Endodermal cell (in vitro differentiated cells): ENCODE results near the gene ZNF280A. TPM values are rescaled to one million over a fixed set of nuclear protein-coding genes. Genes with fewer than 3 reads are reported as not detected.

ENCODE experiments used
- DNase-seq: peaks from one replicate; pipeline ENCODE4 v3.0.0-alpha.2; 2017
- H3K27ac ChIP-seq: 2 replicates; pipeline ENCODE4 v1.5.1; 2013; ENCODE audit warnings: mild to moderate bottlenecking, low read depth, low read length, moderate library complexity
- H3K27me3 ChIP-seq: 2 replicates; pipeline ENCODE4 v1.6.1; 2013; ENCODE audit warnings: mild to moderate bottlenecking, low read length, moderate library complexity; ENCODE audit not compliant: insufficient read depth, control insufficient read depth, poor library complexity, severe bottlenecking
- H3K36me3 ChIP-seq: 2 replicates; pipeline ENCODE4 v1.7.0; 2013; ENCODE audit warnings: mild to moderate bottlenecking, low read length, moderate library complexity; ENCODE audit not compliant: control insufficient read depth, insufficient read depth
- H3K4me1 ChIP-seq: one replicate; pipeline ENCODE4 v1.7.0; 2013; ENCODE audit warnings: low read length; ENCODE audit not compliant: control insufficient read depth, insufficient read depth
- H3K4me3 ChIP-seq: 2 replicates; pipeline ENCODE4 v1.5.1; 2013; ENCODE audit warnings: mild to moderate bottlenecking, low read length, moderate library complexity
- H3K9ac ChIP-seq: 2 replicates; pipeline ENCODE4 v1.6.1; 2013; ENCODE audit warnings: mild to moderate bottlenecking, low read length, moderate library complexity; ENCODE audit not compliant: poor library complexity, severe bottlenecking; ENCODE audit errors: extremely low read depth
- H3K9me3 ChIP-seq: 2 replicates; pipeline ENCODE4 v1.6.1; 2013; ENCODE audit warnings: mild to moderate bottlenecking, low read length, moderate library complexity; ENCODE audit not compliant: control insufficient read depth
- H3K27ac Mint-ChIP-seq: 2 replicates; pipeline ENCODE4 v1.8.0; 2020; ENCODE audit warnings: mixed read lengths
- H3K27me3 Mint-ChIP-seq: 2 replicates; pipeline ENCODE4 v1.8.0; 2021; ENCODE audit warnings: mild to moderate bottlenecking, mixed read lengths; ENCODE audit not compliant: insufficient read depth
- H3K36me3 Mint-ChIP-seq: 2 replicates; pipeline ENCODE4 v1.8.0; 2020; ENCODE audit warnings: low read depth, mixed read lengths
- H3K4me1 Mint-ChIP-seq: 2 replicates; pipeline ENCODE4 v1.8.0; 2020; ENCODE audit warnings: mixed read lengths
- H3K4me3 Mint-ChIP-seq: 2 replicates; pipeline ENCODE4 v1.8.0; 2020; ENCODE audit warnings: mild to moderate bottlenecking, moderate library complexity, mixed read lengths
- H3K9me3 Mint-ChIP-seq: 2 replicates; pipeline ENCODE4 v1.8.0; 2020; ENCODE audit warnings: mild to moderate bottlenecking, mixed read lengths
- CTCF ChIP-seq: fragments of 200-600 bp; sonication (generic); conservative IDR thresholded peaks from 2 replicates; pipeline ENCODE4 v1.5.0; 2021; ENCODE audit warnings: antibody characterized with exemption, mild to moderate bottlenecking
- WGBS, 2 experiments: methylation state at CpG; one replicate each; pipeline versions ENCODE4 v1.1.5 to v1.1.7; 2013; ENCODE audit warnings: missing lambda C conversion rate in 2 of 2, mixed read lengths in 1 of 2; ENCODE audit not compliant: insufficient coverage in 1 of 2, insufficient read length in 1 of 2; 5-methylcytosine and 5-hydroxymethylcytosine counted together
- total RNA-seq, 2 donors: library from RNA; stranded (reverse); fragmentation: NEBNext Ultra II Directional in 1 of 2; extraction: Animal tissue kit (Norgen Biotek cat#: 25700) in 1 of 2; gene quantifications; 2 replicates in 1 of 2; 3 replicates in 1 of 2; pipeline ENCODE4 v1.2.1, GENCODE V29; 2021

Gene ZNF280A
- total RNA-seq, 2 donors from 2014 or later: 0.55 to 2.1 TPM

DNA sequence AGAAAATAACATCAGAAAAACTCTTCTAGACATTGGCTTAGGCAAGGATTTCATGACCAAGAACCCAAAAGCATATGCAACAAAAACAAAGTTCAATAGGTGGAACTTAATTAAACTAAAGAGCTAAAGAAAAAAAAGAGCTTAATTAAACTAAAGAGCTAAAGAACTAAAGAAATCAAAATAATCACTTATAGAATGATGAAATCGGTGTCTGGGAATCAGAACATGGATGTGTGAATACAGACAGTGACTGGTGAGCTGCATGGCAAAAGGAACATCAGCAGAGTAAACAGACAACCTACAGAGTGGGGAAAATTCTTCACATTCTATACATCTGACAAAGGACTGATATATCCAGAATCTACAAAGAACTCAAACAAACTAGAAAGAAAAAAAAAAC, 53.0 kb downstream of the ZNF280A start:
- Mint-ChIP-seq H3K36me3 (no peaks in the 10 kb centered on the region), H3K9me3 (peaks cover 31% of the 10 kb centered on the region), H3K27me3 (peaks cover 74% of the 10 kb centered on the region), H3K27ac (no peak overlapping the region), H3K4me3 (no peak overlapping the region), H3K4me1 (no peaks in the 10 kb centered on the region)
- no peak overlapping the region for H3K4me3 ChIP-seq
- H3K9me3 ChIP-seq: peaks cover 28% of the 10 kb centered on the region
- H3K27ac ChIP-seq: no peak overlapping the region
- peaks cover 19% of the 10 kb centered on the region for H3K27me3 ChIP-seq
- TF ChIP-seq CTCF: no peak
- DNase-seq: no peak
- H3K36me3 ChIP-seq: no peaks in the 10 kb centered on the region
- WGBS, 2 experiments: 100% methylated on average over 1 of the region's 1 CpG; no CpG with 5 or more reads in 1 of the 2 experiments
- H3K9ac ChIP-seq: no peak overlapping the region
- no peaks in the 10 kb centered on the region for H3K4me1 ChIP-seq

DNA sequence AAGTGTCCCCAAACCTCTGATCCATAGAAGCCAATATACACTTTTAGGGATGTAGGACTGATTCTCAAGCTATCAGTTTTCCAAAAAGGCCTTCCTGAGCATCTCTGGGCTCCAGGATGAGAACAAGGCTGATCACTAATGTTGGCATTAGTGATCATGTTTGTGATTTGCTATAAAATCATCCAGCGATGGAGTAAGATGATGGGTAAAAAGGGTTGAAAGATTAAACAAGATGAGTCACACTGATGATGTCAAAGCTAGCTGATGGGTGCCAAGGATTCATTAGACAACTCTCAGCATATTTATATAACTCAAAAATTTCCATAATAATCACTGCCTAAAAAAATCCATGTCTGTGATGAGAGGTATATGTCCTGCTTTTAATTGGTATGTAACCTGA, 54.3 kb downstream of the ZNF280A start:
- no peak overlapping the region for H3K27ac ChIP-seq
- H3K4me3 ChIP-seq: no peak overlapping the region
- no peaks in the 10 kb centered on the region for H3K36me3 ChIP-seq
- H3K4me1 ChIP-seq: no peaks in the 10 kb centered on the region
- DNase-seq: no peak
- H3K27me3 ChIP-seq: peaks cover 22% of the 10 kb centered on the region
- Mint-ChIP-seq H3K27me3 (peaks cover 78% of the 10 kb centered on the region), H3K27ac (no peak overlapping the region), H3K4me3 (no peak overlapping the region), H3K9me3 (peaks cover 29% of the 10 kb centered on the region), H3K4me1 (no peaks in the 10 kb centered on the region), H3K36me3 (no peaks in the 10 kb centered on the region)
- no peak for TF ChIP-seq CTCF
- 80 to 100% methylated on average over 1 of the region's 1 CpG for WGBS, 2 experiments
- no peak overlapping the region for H3K9ac ChIP-seq
- H3K9me3 ChIP-seq: peaks cover 28% of the 10 kb centered on the region

DNA sequence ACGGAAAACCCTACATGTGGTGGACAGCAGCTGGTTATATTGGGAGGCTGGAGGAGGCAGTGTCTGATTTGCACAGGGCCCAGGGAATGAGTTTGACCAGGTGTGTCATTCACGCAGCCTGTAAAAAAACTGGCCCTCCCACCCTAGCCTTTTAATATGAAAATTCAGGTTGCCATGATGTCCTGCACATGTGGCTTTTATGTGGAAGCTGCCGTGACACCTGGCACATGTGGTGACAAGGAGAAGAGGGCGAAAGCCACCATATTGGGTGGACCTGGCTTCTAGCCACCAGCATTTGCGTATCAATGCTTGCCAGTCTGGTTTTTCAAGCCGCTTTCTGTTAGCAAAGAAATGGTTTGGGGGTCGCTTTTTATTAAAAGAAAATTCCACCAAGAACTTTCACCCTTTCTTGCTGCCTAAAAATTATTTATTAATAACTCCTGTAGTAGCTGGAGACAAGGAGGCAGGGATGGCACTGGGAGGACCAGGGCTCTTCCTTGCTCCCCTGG, 54.9 kb downstream of the ZNF280A start:
- Mint-ChIP-seq H3K27ac (no peak overlapping the region), H3K9me3 (peaks cover 32% of the 10 kb centered on the region), H3K36me3 (no peaks in the 10 kb centered on the region), H3K4me1 (no peaks in the 10 kb centered on the region), H3K27me3 (peaks cover 82% of the 10 kb centered on the region), H3K4me3 (no peak overlapping the region)
- Histone ChIP-seq H3K9me3 (peaks cover 34% of the 10 kb centered on the region), H3K27ac (no peak overlapping the region), H3K36me3 (no peaks in the 10 kb centered on the region), H3K4me3 (no peak overlapping the region), H3K4me1 (no peaks in the 10 kb centered on the region), H3K9ac (no peak overlapping the region), H3K27me3 (peaks cover 22% of the 10 kb centered on the region)
- DNase-seq: no peak
- TF ChIP-seq CTCF: no peak
- WGBS, 2 experiments: 83 to 90% methylated on average over 2 to 7 of the region's 7 CpGs
